Measurements from ENCODE around the gene NT5C3B. TPM values are rescaled to one million over a fixed set of nuclear protein-coding genes. Genes with fewer than 3 reads are reported as not detected.
"Not testable (repeated sequence)": the region's sequence is repeated elsewhere in the genome, so short reads cannot be mapped to it uniquely, and the experiment has no call there.

Gene NT5C3B
- polyA plus RNA-seq, 1 donor, result 31.5 TPM

DNA sequence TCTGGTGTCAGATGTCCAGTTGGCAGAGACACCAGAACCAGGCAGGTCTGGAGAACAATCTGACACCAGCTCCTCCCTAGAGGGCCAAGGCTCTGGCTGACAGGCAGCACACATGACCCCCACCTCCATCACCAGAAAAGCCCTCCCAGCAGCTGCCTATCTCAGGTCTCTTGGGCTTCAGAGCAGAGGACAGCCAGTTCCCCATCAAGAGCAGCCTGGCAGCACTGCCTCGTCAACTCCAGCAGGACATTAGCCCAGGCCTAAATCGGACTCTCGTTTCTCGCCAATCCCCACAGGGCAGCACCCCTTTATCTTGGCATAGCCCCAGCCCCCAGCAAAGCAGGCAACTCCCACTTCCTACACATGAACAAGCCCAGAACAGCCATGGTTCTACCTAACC lies 53.9 kb downstream of the NT5C3B start:
- no peak for DNase-seq

DNA sequence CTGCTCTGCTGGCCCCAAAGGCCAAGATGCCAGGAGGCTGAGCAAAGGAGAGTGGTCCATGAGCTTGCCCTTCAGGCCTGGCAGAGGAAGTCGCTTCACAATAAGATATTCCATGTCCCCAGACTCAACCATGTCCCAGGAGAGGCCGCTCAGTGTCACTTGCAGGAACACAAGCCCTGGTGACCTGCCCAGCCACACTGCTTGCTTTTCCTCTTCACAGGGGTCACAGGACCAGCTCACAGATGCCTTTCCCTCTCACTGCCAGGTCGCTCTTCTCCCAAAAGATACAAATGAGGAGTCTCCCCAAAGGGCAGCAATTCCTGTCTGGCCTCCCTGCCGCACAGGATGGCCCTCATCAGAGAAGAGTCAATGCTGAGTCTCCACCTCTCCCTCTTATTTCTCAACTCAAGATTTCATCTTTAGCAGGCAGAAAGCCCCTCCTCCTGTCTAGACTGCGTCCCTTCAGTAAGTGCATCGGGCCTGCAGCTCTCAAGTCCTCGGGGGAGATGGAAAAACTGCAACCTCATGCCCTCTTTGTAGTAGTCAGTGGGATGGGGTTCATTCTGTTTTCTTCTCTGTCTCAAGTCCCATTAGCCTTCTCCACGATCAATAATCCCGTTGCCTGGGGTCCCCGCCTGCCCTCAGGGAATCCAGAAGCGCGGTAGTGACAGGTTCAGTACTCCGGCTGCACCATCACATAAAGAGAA lies 54.5 kb downstream of the NT5C3B start:
- DNase-seq, result no peak

- DNase-seq, result no peak
Measured at GRCh38 chr17:41779954-41780353, 56.1 kb downstream of the NT5C3B start.

DNA sequence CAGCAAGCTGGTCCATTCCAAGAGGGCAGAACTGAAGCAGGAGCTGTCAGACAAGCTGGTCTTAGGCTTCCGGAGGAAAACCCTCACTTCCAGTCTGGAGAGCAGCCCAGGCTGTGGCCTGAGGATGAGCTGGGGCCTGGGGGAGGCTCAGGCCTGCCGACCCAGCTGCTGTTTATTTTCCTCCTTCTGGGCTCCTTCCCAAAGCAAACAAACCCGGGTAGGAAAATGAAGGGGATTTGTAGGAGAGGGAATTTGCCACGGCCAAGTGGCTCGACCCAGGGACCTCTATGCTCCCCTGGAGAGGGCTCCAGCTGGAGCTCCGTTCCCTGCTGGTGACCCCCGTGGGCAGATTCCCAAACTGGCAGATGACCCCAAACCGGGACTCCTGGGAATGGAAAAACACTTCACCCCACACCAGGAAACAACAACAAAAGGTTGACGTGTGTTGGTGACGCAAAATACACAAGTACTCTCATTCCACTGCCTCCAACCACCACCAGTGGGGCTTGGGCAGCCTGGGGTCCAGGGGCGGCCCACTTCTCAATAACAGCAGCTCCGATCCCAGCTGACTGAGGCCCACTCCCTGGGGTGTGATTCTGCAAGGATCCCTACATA lies 58.4 kb downstream of the NT5C3B start:
- peak; percentile 90 for DNase-seq

DNA sequence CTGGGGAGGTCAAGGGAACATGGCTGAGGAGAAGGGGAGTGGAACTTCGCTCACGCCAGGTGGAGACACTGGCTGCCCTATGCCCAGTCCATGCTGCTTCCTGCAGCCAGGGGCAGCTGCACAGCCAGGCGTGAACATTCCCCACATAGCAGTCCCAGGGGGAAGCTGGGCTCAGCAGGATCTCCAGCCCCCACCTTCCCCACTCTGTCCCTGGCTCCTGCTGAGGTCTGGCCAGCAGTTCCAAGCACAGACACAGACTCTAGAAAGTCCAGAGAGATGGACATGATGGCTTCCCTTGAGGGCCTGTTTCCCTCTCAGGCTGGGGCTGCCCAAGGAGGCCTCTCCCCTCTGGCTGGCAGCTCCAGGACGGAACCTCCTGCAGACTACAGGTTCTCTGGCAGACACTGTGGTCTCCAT lies 58.9 kb downstream of the NT5C3B start:
- no peak for DNase-seq

GRCh38 chr17:41776262-41776900 lies 59.7 kb downstream of the NT5C3B start:
- DNase-seq, result not testable (repeated sequence)

GRCh38 chr17:41775394-41776226 lies 60.4 kb downstream of the NT5C3B start:
- DNase-seq, result no peak

Other genes with a start within 250 kb of the NT5C3B start
- gene KRT14, start 249.3 kb downstream of the NT5C3B start, polyA plus RNA-seq (ENCODE audit: insufficient read length), result 2.5 TPM
- 0.23 TPM for gene KRT16, start 223.5 kb downstream of the NT5C3B start, polyA plus RNA-seq (ENCODE audit: insufficient read length)
- 13.9 TPM for gene KRT17, start 211.7 kb downstream of the NT5C3B start, polyA plus RNA-seq (ENCODE audit: insufficient read length)
- gene EIF1, start 147.3 kb downstream of the NT5C3B start, polyA plus RNA-seq (ENCODE audit: insufficient read length), result 836 TPM
- gene GAST, start 123.9 kb downstream of the NT5C3B start, polyA plus RNA-seq (ENCODE audit: insufficient read length), result not detected
- 0.05 TPM for gene HAP1, start 101.6 kb downstream of the NT5C3B start, polyA plus RNA-seq (ENCODE audit: insufficient read length)
- gene JUP, start 49.5 kb downstream of the NT5C3B start, polyA plus RNA-seq (ENCODE audit: insufficient read length), result 46.2 TPM
- 31.4 TPM for gene P3H4, start 24.3 kb downstream of the NT5C3B start, polyA plus RNA-seq (ENCODE audit: insufficient read length)
- 104 TPM for gene FKBP10, start 23.2 kb downstream of the NT5C3B start, polyA plus RNA-seq (ENCODE audit: insufficient read length)
- gene KLHL10, start 1.6 kb upstream of the NT5C3B start, polyA plus RNA-seq (ENCODE audit: insufficient read length), result 0.15 TPM
- 6.6 TPM for gene KLHL11, start 29.2 kb upstream of the NT5C3B start, polyA plus RNA-seq (ENCODE audit: insufficient read length)
- 52.7 TPM for gene ACLY, start 82.7 kb upstream of the NT5C3B start, polyA plus RNA-seq (ENCODE audit: insufficient read length)
- gene ODAD4, start 94.4 kb upstream of the NT5C3B start, polyA plus RNA-seq (ENCODE audit: insufficient read length), result 1.1 TPM
- gene CNP, start 130.6 kb upstream of the NT5C3B start, polyA plus RNA-seq (ENCODE audit: insufficient read length), result 45.6 TPM
- gene DNAJC7, start 181.2 kb upstream of the NT5C3B start, polyA plus RNA-seq (ENCODE audit: insufficient read length), result 95.6 TPM
- gene NKIRAS2, start 183.9 kb upstream of the NT5C3B start, polyA plus RNA-seq (ENCODE audit: insufficient read length), result 51.1 TPM
- 1.8 TPM for gene C17orf113, start 214.4 kb upstream of the NT5C3B start, polyA plus RNA-seq (ENCODE audit: insufficient read length)